Hematopoietic multipotent progenitor cell treated with erythropoietin and hydrocortisone succinate and interleukin-3 and kit ligand, for 17 days (in vitro differentiated cells): Measurements from ENCODE around the gene HELZ.
"Not testable (repeated sequence)": the region's sequence is repeated elsewhere in the genome, so short reads cannot be mapped to it uniquely, and the experiment has no call there.

Source experiments
- DNase-seq: peaks from one replicate; pipeline ENCODE4 v3.0.0-alpha.2; 2015; ENCODE audit warnings: low spot score

The HELZ gene

DNA sequence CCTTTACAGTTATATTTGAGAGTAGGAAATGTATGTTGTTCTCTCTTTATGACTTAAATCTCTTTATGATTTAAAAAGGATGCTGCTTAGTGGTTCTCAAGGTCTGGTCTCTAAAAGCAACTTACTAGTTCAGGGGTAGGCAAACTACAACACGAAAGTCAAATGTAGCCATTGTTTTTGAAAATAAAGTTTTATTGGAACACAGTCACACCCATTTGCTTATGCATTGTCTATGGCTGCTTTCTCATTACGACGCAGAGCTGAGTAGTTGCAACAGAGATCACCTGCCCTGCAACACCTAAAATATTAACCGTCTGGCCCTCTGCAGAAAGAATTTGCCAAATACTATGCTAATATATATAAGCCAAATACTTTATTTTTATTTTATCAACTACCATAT lies 58.2 kb downstream of the HELZ start:
- no peak for DNase-seq

- no peak for DNase-seq
These were observed 61.5 kb downstream of the HELZ start for GRCh38 chr17:67183531-67183930.

DNA sequence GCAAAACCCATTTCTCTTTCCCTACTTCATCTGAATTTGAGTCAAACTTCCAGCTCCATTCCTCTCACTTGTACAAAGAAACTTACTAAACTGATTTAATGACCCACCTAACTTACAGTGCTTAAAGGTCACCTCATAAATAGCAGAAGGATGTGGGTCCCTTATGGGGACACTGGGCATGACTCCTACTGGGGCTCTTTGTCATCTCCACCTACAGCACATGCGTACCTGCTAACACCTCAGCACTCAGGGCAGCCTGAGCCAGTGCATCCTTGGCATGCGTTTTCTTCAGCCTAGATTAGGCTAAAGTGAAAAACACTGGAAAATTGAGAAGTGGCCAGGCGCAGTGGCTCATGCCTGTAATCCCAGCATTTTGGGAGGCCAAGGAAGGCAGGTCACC lies 63.2 kb downstream of the HELZ start:
- DNase-seq, result no peak

DNA sequence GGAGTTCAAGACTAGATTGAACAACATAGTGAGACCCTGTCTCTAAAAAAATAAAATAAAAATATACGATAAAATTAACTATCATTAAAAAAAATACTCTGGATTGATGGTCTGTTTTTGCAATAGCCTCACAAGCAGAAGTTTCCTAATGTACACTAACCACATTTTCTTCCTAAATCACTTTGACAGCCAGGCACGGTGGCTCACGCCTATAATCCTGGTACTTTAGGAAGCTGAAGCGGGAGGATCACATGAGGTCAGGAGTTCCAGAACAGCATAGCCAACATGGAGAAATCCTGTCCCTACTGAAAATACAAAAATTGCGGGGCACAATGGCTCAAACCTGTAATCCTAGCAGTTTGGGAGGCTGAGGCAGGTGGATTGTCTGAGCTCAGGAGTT lies 64.7 kb downstream of the HELZ start:
- DNase-seq, result no peak

DNA sequence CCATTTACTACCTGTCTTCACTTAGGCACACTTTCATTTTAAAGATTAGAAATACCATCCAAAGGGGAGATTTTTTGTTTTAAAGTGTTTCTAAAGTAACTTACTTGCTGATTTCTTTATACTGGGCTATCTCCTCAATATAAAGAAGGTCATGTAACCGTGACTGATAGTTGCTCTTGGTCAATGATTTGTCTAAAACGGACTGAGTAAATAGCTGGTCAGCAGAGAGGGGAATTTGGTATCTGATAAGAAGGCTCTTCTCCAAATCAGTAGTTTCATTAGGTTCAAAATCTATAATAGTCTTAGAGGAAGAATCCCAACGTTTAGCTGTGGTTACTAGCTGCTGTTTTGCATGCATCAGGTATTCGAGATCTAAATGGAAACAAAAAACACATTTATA lies 66.4 kb downstream of the HELZ start:
- DNase-seq, result no peak

DNA sequence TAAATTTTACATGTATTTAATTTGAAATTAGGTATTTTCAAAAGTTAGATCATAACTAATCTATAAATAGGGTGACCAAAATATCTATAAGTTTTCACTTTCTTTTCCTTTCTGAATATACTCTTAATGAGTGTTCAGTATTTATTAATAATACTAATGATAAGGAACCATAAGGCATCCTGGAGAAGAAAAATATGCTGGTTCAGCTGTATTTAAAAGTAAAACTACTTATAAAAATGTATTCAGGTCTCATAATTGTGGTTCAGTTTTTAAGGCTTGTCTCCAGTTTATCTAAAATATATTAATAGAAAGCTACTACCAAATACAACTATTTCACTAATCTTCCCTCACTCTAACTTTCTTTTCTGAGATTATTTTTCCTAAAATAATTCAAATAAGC lies 67.3 kb downstream of the HELZ start:
- DNase-seq, result no peak

DNA sequence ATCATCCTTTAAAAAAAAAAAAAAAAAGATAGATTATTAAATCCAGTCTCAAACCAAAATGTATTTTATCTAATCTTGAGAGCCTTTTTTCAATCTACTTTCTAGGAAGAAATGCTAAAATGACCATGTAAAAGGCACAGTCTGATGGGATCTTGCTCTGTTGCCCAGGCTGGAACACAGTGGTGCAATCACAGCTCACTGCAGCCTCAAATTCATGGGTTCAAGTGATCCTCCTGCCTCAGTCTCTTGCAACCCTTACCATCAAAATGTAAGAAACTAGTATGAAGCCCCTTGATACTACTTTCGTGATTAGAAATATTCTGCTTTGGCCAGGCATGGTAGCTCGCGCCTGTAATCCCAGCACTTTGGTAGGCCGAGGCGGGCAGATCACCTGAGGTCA lies 70.8 kb downstream of the HELZ start:
- no peak for DNase-seq

- DNase-seq, result no peak
These were observed 73.4 kb downstream of the HELZ start for GRCh38 chr17:67171560-67171959.

- no peak for DNase-seq
These were observed 76.5 kb downstream of the HELZ start for GRCh38 chr17:67168496-67168895.

DNA sequence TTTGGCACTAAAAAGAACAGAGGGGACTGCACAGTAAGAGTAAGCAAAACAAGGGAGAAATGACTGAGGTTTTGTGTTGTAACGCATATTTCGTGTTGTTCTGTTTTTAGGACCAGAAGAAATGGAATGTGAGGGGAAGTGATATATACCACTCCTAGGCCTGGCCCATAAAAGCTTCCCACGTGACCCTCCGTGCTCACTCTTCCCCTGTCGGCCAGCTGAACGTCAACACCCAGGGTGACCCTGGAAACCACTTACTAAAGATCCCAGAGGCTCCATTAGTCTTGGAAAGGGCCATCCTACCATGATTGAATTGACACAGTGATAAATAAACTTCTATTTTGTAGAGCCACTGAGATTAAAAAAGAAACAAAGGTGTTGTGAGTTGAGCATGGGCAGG lies 79.8 kb downstream of the HELZ start:
- no peak for DNase-seq

DNA sequence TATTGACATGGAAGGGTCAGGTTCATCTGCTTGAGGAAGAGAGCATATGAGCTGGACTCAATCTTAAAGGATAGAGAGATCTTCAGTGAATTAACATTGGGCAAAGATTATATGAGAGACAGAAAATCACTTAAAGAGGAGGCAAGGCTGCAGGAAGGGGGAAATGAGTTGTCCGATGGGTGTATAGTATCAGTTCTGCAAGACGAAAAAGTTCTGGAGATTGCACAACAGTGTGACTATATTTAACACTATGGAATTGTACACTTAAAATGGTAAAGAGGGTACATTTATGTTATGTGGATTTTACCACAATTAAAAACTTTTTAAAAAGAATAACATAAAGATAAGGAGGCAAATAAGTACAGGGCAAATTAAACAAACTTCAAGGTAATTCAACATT lies 80.7 kb downstream of the HELZ start:
- no peak for DNase-seq

DNA sequence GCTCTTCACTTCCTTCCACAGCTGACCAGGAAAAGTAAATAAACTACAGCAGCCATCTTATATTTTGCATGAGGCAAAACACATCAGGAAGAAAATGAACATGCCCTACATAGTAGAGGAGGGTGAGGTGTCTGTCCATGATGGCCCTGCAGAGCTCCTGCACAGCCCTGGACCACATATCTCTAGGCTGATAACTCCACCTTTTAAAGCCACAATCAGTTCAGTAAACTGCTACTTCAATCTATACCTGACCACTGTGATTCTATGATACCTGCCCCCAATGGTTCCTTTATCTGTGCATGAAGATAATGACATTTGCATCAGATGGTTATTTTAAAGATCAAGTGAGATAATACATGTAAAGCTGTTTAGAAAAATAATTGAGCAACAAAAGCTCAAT lies 82.2 kb downstream of the HELZ start:
- DNase-seq, result no peak

DNA sequence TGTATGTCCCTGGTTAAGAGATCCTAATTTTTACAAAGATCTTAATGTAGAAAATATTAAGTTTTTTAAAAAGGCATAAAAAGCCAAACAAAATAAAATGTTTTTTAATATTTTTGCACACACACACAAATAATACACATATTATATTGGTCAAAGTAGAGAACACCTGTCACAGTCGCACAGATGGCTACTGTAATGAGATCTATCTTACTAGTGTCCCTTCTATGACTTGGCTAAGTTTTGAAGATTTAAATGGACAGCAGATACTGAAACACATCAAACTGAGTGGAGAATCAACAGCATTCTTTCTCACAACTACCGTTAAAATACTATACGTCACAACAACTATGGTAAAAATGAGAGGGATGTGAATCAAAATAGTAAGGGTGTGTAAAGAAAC lies 83.4 kb downstream of the HELZ start:
- no peak for DNase-seq

DNA sequence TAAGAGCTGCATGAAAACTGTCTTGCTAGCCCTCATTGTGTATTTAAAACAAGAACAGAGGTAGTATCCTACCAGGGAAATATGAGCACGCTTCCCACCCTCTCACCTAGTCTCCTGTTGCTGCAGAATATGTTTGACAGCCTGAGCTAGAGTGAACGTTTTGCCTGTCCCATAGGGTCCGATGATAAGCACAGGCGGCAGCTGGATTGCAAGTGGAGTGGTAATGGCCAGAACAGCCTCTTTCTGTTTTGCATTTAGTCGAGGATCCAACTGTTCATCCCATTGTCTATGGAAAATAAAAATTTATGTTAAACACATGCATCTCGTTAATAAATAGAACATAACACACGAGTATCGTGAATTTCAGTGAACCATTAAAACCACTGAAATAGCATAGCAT lies 84.2 kb downstream of the HELZ start:
- no peak for DNase-seq

GRCh38 chr17:67157732-67158639 lies 87.0 kb downstream of the HELZ start:
- DNase-seq, result peak; percentile 60

- DNase-seq, result no peak
These were observed 88.5 kb downstream of the HELZ start for GRCh38 chr17:67156269-67157199.

GRCh38 chr17:67152824-67153223 lies 92.2 kb downstream of the HELZ start:
- no peak for DNase-seq

GRCh38 chr17:67151717-67152116 lies 93.3 kb downstream of the HELZ start:
- no peak for DNase-seq

GRCh38 chr17:67150826-67151225 lies 94.2 kb downstream of the HELZ start:
- DNase-seq, result no peak

GRCh38 chr17:67148352-67148751 lies 96.6 kb downstream of the HELZ start:
- no peak for DNase-seq

DNA sequence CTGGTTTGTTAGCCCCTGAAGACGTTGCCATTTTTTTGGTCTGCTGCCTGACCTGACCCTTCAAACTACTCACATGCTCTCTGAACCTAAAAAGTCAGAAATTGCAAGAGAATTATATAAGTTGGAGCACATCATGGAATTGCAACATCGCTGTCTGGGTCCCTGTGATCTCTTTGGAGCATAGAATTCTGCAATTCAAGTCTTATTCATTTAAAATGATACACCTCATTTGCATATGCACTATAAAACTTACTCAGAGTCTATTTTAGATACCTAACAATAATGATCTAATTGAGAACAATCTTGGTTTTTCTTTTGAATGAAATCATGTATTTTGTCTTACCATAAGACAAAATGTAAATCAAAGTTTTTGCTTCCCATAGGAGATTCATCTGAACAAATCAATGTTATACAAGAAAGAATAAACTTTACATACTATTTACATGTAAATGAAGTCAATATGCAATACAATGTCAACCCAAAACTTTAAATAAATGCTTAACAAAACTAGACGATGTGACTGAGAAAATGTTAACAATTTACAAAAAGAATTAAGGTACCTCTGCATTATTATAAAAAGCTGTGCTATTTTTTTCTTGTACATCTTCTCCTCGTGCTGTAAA lies 99.7 kb downstream of the HELZ start:
- no peak for DNase-seq

- DNase-seq, result no peak
These were observed 101.7 kb downstream of the HELZ start for GRCh38 chr17:67143318-67143717.

DNA sequence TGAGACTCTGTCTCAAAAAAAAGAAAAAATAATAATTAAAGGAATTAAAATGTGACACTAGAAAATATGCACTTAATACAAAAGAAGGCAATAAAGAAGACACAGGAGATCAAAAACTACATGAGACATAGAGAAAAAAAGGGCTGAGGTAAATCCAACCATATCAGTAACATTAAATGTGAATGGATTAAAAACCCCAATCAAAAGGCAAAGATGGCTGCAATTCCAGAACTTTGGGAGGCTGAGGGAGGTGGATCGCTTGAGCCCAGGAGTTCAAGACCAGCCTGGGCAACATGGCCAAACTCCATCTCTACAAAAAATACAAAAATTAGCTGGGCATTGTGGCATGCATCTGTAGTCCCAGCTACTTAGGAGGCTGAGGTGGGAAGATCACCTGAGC lies 103.0 kb downstream of the HELZ start:
- DNase-seq, result not testable (repeated sequence)
